Bronchial epithelial cell (primary cell): ENCODE results near the gene PGAM1. TPM values are rescaled to one million over a fixed set of nuclear protein-coding genes. Genes with fewer than 3 reads are reported as not detected.
"Not testable (repeated sequence)": the region's sequence is repeated elsewhere in the genome, so short reads cannot be mapped to it uniquely, and the experiment has no call there.

ENCODE experiments used
- DNase-seq: peaks from one replicate; pipeline ENCODE4 v3.0.0-alpha.2; 2010; ENCODE audit warnings: low read depth
- FAIRE-seq: peaks from 2 replicates; lab custom pipeline; 2011; peaks lifted over from hg19 to GRCh38; lab: Jason Lieb, UNC
- H3K27me3 ChIP-seq: 2 replicates; pipeline ENCODE4 v1.5.1; 2011; ENCODE audit warnings: low read length; ENCODE audit not compliant: control insufficient read depth, insufficient read depth
- H3K36me3 ChIP-seq: 2 replicates; pipeline ENCODE4 v1.5.1; 2011; ENCODE audit warnings: low read length; ENCODE audit not compliant: control insufficient read depth, insufficient read depth
- H3K4me3 ChIP-seq: 2 replicates; pipeline ENCODE4 v1.5.1; 2011; ENCODE audit warnings: mild to moderate bottlenecking, low read depth, low read length, control low read depth
- total RNA-seq: library from RNA; depleted of rRNA; stranded (reverse); fragments of >200 nt; gene quantifications from 2 replicates; pipeline ENCODE4 v1.2.1, GENCODE V29; 2014
- TF ChIP-seq, protein P1 (sequence below): IDR thresholded peaks from 2 replicates; pipeline ENCODE4 v1.5.1; 2011; ENCODE audit warnings: mild to moderate bottlenecking, moderate library complexity, low read length, control low read depth, inconsistent platforms; ENCODE audit not compliant: insufficient read depth, severe bottlenecking

The PGAM1 gene
- total RNA-seq, 1 donor from 2014 or later, result 404 TPM

DNA sequence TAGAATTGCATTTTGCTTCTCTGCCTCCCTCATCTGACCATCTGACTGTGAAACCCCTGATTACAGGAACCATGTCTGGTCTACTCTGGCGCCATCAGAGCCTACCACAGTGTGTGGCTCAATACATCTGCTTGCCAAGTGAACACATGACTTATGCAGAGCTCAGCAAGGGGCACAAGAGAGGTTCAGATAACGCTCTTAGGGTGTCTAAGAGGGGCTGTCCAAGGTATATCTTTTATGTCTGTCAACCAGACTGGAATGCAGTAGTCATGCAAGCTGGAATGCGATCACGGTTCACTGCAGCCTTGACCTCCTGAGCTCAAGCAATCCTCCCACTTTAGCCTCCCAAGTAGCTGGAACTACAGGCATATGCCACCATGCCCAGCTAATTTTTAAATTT, 14.6 kb upstream of the PGAM1 start:
- FAIRE-seq (no peak), DNase-seq (no peak)
- no peaks in the 10 kb centered on the region for H3K36me3 ChIP-seq
- TF ChIP-seq, protein P1, sequence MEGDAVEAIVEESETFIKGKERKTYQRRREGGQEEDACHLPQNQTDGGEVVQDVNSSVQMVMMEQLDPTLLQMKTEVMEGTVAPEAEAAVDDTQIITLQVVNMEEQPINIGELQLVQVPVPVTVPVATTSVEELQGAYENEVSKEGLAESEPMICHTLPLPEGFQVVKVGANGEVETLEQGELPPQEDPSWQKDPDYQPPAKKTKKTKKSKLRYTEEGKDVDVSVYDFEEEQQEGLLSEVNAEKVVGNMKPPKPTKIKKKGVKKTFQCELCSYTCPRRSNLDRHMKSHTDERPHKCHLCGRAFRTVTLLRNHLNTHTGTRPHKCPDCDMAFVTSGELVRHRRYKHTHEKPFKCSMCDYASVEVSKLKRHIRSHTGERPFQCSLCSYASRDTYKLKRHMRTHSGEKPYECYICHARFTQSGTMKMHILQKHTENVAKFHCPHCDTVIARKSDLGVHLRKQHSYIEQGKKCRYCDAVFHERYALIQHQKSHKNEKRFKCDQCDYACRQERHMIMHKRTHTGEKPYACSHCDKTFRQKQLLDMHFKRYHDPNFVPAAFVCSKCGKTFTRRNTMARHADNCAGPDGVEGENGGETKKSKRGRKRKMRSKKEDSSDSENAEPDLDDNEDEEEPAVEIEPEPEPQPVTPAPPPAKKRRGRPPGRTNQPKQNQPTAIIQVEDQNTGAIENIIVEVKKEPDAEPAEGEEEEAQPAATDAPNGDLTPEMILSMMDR, result no peak
- H3K4me3 ChIP-seq, result no peak overlapping the region
- H3K27me3 ChIP-seq, result no peaks in the 10 kb centered on the region

DNA sequence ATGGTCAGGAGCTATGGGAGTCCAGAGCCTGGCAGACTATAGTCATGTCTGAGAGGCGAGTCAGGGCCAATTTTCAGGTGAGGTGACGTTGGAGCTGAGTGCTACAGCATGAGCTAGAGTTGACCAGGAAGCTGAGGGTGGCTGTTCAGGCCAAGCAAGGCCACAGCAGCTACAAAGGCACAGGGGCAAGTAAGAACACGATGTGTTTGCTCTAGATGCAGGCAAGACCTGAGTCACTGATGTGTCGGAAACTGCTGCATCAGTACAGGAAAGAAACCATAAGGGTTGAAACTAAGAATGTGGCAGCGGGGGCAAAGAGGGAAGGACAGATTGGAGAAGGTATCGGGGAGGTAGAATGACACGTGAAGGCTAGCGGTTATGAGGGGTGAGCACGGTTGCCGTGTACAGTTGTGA, 13.1 kb upstream of the PGAM1 start:
- FAIRE-seq (peak; percentile 99), DNase-seq (peak; percentile 99)
- H3K4me3 ChIP-seq, result no peak overlapping the region

DNA sequence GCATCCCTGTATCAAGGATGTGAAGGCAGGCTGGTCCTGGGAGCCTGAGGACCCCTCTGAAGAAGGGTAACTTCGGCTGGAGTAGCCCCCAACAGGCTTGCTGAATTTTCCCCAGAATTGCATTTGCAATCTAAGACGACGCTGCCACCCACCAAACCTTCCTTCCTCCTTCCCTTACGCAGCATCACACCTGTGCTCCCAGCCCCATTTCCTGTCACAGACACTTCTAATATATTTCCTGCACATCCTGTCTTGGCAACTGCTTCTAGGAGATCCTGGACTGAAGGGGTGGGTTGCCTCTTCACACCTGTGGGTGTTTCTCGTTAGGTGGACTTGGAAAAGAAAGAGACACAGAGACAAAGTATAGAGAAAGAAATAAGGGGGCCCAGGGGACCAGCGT, 9.4 kb upstream of the PGAM1 start:
- Histone ChIP-seq H3K27me3 (no peaks in the 10 kb centered on the region), H3K36me3 (no peaks in the 10 kb centered on the region), H3K4me3 (no peak overlapping the region)
- DNase-seq, result no peak
- FAIRE-seq, result no peak
- TF ChIP-seq, protein P1, result no peak

More for the DNA sequence above, 13.1 kb upstream of the PGAM1 start:
- TF ChIP-seq, protein P1, result no peak
- H3K36me3 ChIP-seq, result no peaks in the 10 kb centered on the region
- no peaks in the 10 kb centered on the region for H3K27me3 ChIP-seq

DNA sequence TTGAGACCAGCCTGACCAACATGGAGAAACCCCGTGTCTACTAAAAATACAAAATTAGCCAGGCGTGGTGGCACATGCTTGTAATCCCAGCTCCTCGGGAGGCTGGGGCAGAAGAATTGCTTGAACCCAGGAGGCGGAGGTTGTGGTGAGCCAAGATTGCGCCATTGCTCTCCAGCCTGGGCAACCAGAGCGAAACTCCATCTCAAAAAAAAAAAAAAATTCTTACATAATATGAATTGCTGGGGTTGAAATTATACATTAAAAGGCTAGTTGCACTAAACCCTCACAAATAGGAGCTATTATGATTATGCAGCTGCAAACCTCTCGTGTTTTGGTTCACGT, 2.3 kb upstream of the PGAM1 start:
- FAIRE-seq, H3K27me3 ChIP-seq: not testable (repeated sequence)

DNA sequence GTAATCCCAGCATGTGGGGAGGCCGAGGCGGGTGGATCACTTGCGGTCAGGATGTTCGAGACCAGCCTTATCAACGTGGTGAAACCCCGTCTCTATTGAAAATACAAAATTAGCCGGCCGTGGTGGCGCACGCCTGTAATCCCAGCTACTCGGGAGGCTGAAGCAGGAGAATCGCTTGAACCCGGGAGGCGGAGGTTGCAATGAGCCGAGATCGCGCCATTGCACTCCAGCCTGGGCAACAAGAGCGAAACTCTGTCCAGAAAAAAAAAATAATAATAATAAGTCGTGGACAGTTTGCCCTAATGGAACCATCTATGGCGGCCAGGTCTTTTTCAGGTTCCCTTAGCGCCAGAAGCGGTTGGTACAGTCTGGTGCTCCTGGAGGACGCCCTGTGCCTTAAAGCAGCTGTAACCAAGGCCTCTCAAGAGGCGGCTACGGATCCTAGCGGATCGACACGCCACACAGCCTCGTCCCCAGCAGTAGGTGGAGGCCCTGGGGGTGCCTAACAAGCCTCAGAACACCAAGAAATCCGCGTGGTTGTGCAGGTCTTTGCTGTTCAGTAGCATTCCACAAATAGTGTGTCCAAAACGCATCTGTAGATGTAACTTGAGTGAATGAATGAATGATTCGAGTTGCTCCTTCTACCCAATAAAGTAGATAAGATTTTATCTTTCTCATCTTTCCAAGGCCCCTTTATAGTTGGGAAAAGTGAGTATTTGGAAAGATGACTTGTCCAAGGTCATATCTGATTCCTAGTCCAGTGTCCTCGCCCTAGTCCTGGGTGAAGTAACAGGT, 982 bp downstream of the PGAM1 start:
- FAIRE-seq (no peak), DNase-seq (no peak)
- TF ChIP-seq, protein P1, result no peak
- Histone ChIP-seq H3K36me3 (peaks cover 15% of the 10 kb centered on the region), H3K4me3 (peak overlapping the region; percentile 98), H3K27me3 (no peaks in the 10 kb centered on the region)

More for the DNA sequence above, 2.3 kb upstream of the PGAM1 start:
- not testable (repeated sequence) for H3K36me3 ChIP-seq, DNase-seq, H3K4me3 ChIP-seq

DNA sequence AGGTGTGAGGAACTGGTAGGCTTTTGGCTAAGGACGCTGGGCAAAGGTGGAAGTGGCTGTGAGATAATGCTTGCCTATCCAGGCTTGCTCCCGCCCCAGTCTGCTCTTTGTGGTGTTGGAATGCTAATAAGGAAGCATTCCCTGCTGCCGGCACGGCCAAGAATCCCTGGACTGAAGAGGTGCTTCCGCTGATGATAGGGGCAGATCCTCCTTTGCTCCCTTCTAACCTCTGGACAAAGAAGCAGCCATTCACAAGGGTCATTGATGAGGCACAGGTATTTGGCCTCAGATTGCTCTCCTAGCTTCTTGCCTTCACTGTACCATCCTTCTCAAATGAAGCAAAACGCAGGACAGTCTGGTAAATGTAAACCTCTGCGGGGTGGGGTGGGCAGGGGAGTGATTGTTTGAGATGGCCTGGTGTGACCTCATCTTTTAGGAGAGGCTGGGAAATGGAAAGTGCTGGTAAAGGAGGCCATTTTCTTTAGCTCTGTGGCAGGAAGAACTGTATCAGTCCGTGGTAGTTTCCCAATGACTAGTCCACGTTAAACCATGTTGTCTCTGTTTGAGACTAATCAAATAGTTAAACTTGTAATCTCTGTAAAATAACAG, 1.7 kb downstream of the PGAM1 start:
- peak; percentile 50 for DNase-seq
- H3K36me3 ChIP-seq, result peaks cover 15% of the 10 kb centered on the region
- TF ChIP-seq, protein P1, result no peak
- no peaks in the 10 kb centered on the region for H3K27me3 ChIP-seq
- peak overlapping the region; percentile 98 for H3K4me3 ChIP-seq
- FAIRE-seq, result no peak
